H9 (cell line): ENCODE data around the gene SHISA7. TPM values are rescaled to one million over a fixed set of nuclear protein-coding genes. Genes with fewer than 3 reads are reported as not detected.

ENCODE experiments used
- DNase-seq: peaks from one replicate; pipeline ENCODE4 v3.0.0-alpha.2; 2017
- H2AFZ ChIP-seq: one replicate; pipeline ENCODE4 v1.6.1; 2013; ENCODE audit warnings: mild to moderate bottlenecking, low read length, control low read depth, moderate library complexity
- H2AK5ac ChIP-seq: 2 replicates; pipeline ENCODE4 v1.6.1; 2013; ENCODE audit warnings: low read length, control low read depth, mixed read lengths; ENCODE audit not compliant: insufficient read length
- H2BK120ac ChIP-seq: one replicate; pipeline ENCODE4 v1.6.1; 2013; ENCODE audit warnings: low read depth, mild to moderate bottlenecking, low read length, control low read depth, inconsistent platforms; ENCODE audit not compliant: poor library complexity, severe bottlenecking
- H2BK12ac ChIP-seq: 2 replicates; pipeline ENCODE4 v1.6.1; 2013; ENCODE audit warnings: low read length, control low read depth, mixed read lengths, low read depth; ENCODE audit not compliant: insufficient read length
- H2BK15ac ChIP-seq: 2 replicates; pipeline ENCODE4 v1.6.1; 2013; ENCODE audit warnings: low read depth, low read length, control low read depth
- H2BK20ac ChIP-seq: one replicate; pipeline ENCODE4 v1.6.1; 2013; ENCODE audit warnings: low read depth, mild to moderate bottlenecking, low read length, control low read depth, inconsistent platforms; ENCODE audit not compliant: poor library complexity, severe bottlenecking
- H2BK5ac ChIP-seq: 2 replicates; pipeline ENCODE4 v1.6.1; 2013; ENCODE audit warnings: low read length, control low read depth, mixed read lengths; ENCODE audit not compliant: insufficient read length
- H3K14ac ChIP-seq: 2 replicates; pipeline ENCODE4 v1.6.1; 2013; ENCODE audit warnings: low read length, control low read depth; ENCODE audit not compliant: insufficient read depth
- H3K18ac ChIP-seq: 2 replicates; pipeline ENCODE4 v1.6.1; 2013; ENCODE audit warnings: low read depth, mild to moderate bottlenecking, mixed read lengths, low read length, control low read depth; ENCODE audit not compliant: insufficient read length
- H3K23ac ChIP-seq: 2 replicates; pipeline ENCODE4 v1.6.1; 2013; ENCODE audit warnings: low read length, control low read depth, mixed read lengths, low read depth; ENCODE audit not compliant: insufficient read length
- H3K23me2 ChIP-seq: 2 replicates; pipeline ENCODE4 v1.6.1; 2013; ENCODE audit warnings: low read depth, mild to moderate bottlenecking, mixed read lengths, low read length, control low read depth; ENCODE audit not compliant: insufficient read length, poor library complexity, severe bottlenecking
- H3K27ac ChIP-seq: 2 replicates; pipeline ENCODE4 v1.5.1; 2013; ENCODE audit warnings: low read length, control low read depth, mixed read lengths, low read depth; ENCODE audit not compliant: insufficient read length
- H3K27me3 ChIP-seq: 2 replicates; pipeline ENCODE4 v1.6.1; 2013; ENCODE audit warnings: low read length, control low read depth, inconsistent platforms; ENCODE audit not compliant: insufficient read depth
- H3K4ac ChIP-seq: 2 replicates; pipeline ENCODE4 v1.6.1; 2013; ENCODE audit warnings: low read depth, mild to moderate bottlenecking, control low read depth, inconsistent platforms, low read length, moderate library complexity
- H3K4me1 ChIP-seq: 2 replicates; pipeline ENCODE4 v1.6.1; 2013; ENCODE audit warnings: low read length, control low read depth, inconsistent platforms; ENCODE audit not compliant: insufficient read depth
- H3K4me2 ChIP-seq: 2 replicates; pipeline ENCODE4 v1.6.1; 2013; ENCODE audit warnings: low read length, control low read depth, mixed read lengths; ENCODE audit not compliant: insufficient read length, insufficient read depth
- H3K56ac ChIP-seq: 2 replicates; pipeline ENCODE4 v1.6.1; 2013; ENCODE audit warnings: low read depth, mild to moderate bottlenecking, mixed read lengths, low read length, control low read depth; ENCODE audit not compliant: insufficient read length
- H3K79me1 ChIP-seq: 2 replicates; pipeline ENCODE4 v1.6.1; 2013; ENCODE audit warnings: low read depth, mild to moderate bottlenecking, moderate library complexity, low read length, control low read depth, inconsistent platforms; ENCODE audit not compliant: insufficient read depth, poor library complexity, severe bottlenecking
- H3K79me2 ChIP-seq: 2 replicates; pipeline ENCODE4 v1.6.1; 2013; ENCODE audit warnings: low read length, control low read depth, inconsistent platforms; ENCODE audit not compliant: insufficient read depth
- H3K9ac ChIP-seq: 2 replicates; pipeline ENCODE4 v1.6.1; 2013; ENCODE audit warnings: low read length, control low read depth, mixed read lengths; ENCODE audit not compliant: insufficient read length; ENCODE audit errors: extremely low read depth
- H3K9me3 ChIP-seq: one replicate; pipeline ENCODE4 v1.6.1; 2013; ENCODE audit warnings: low read depth, low read length, inconsistent platforms; ENCODE audit not compliant: control insufficient read depth
- H3T11ph ChIP-seq: one replicate; pipeline ENCODE4 v1.6.1; 2013; ENCODE audit warnings: mild to moderate bottlenecking, low read length, control low read depth, inconsistent platforms
- H4K20me1 ChIP-seq: one replicate; pipeline ENCODE4 v1.6.1; 2013; ENCODE audit not compliant: control insufficient read depth, insufficient read length, insufficient read depth
- H4K5ac ChIP-seq: 2 replicates; pipeline ENCODE4 v1.6.1; 2013; ENCODE audit warnings: low read depth, mild to moderate bottlenecking, mixed read lengths, low read length, control low read depth; ENCODE audit not compliant: insufficient read length
- H4K8ac ChIP-seq: replicated peaks from 2 replicates; pipeline ENCODE4 v1.6.1; 2013; ENCODE audit warnings: low read length, control low read depth, mixed read lengths, low read depth; ENCODE audit not compliant: insufficient read length
- H4K91ac ChIP-seq: 2 replicates; pipeline ENCODE4 v1.6.1; 2013; ENCODE audit warnings: low read depth, mild to moderate bottlenecking, moderate library complexity, mixed read lengths, low read length, control low read depth; ENCODE audit not compliant: insufficient read length
- H3K27ac Mint-ChIP-seq, 3 experiments: 2 replicates in 2 of 3; 3 replicates in 1 of 3; pipeline ENCODE4 v1.8.0; 2020 to 2021; ENCODE audit warnings: mixed read lengths in 3 of 3, mild to moderate bottlenecking in 1 of 3, moderate library complexity in 1 of 3
- H3K27me3 Mint-ChIP-seq: 2 replicates; pipeline ENCODE4 v1.8.0; 2021; ENCODE audit warnings: low read depth, mild to moderate bottlenecking, moderate library complexity, mixed read lengths
- H3K36me3 Mint-ChIP-seq, 3 experiments: 2 replicates in 2 of 3; 3 replicates in 1 of 3; pipeline ENCODE4 v1.8.0; 2020 to 2021; ENCODE audit warnings: low read depth in 3 of 3, mixed read lengths in 3 of 3; ENCODE audit not compliant: insufficient read depth in 1 of 3
- H3K4me1 Mint-ChIP-seq, 2 experiments: 2 replicates each; pipeline ENCODE4 v1.8.0; 2020; ENCODE audit warnings: mixed read lengths in 2 of 2
- H3K4me3 Mint-ChIP-seq, 2 experiments: 2 replicates in 1 of 2; 3 replicates in 1 of 2; pipeline ENCODE4 v1.8.0; 2020 to 2021; ENCODE audit warnings: mild to moderate bottlenecking in 2 of 2, mixed read lengths in 2 of 2, moderate library complexity in 1 of 2
- H3K9me3 Mint-ChIP-seq, 2 experiments: 2 replicates in 1 of 2; 3 replicates in 1 of 2; pipeline ENCODE4 v1.8.0; 2020; ENCODE audit warnings: mild to moderate bottlenecking in 2 of 2, mixed read lengths in 2 of 2, moderate library complexity in 1 of 2
- CTCF ChIP-seq: fragments of 200-600 bp; sonication (generic); conservative IDR thresholded peaks from 3 replicates; pipeline ENCODE4 v1.8.0; 2021; ENCODE audit warnings: antibody characterized with exemption, mild to moderate bottlenecking
- WGBS: extraction: QIAGEN DNeasy Blood & Tissue Kit; methylation state at CpG from one replicate; pipeline ENCODE4 v1.1.7; 2013; ENCODE audit warnings: missing lambda C conversion rate, low lambda C conversion rate, mixed read lengths; ENCODE audit not compliant: insufficient read length; ENCODE audit errors: extremely low coverage; 5-methylcytosine and 5-hydroxymethylcytosine counted together
- total RNA-seq: library from RNA; stranded (reverse); gene quantifications from 2 replicates; pipeline ENCODE4 v1.2.1, GENCODE V29; 2021

The SHISA7 gene
- total RNA-seq, 1 experiment from 2014 or later, result 0.31 TPM

- Histone ChIP-seq H3K4me1 (no peaks in the 10 kb centered on the region), H3K18ac (no peak overlapping the region)
- no CpG with 5 or more reads among the region's 1 CpG for WGBS
Observed at GRCh38 chr19:55431183-55431582, 11.9 kb downstream of the SHISA7 start.

More at GRCh38 chr19:55431183-55431582, 11.9 kb downstream of the SHISA7 start:
- no peak overlapping the region for H3K9ac ChIP-seq
- H3K9me3 Mint-ChIP-seq, result peaks cover 6 to 10% of the 10 kb centered on the region in 2 experiments; a peak in 3 of 5 replicates
- H3K27ac ChIP-seq, result no peak overlapping the region
- no peak overlapping the region for H3K14ac ChIP-seq
- no peaks in the 10 kb centered on the region for H3K79me2 ChIP-seq
- H3K56ac ChIP-seq, result no peak overlapping the region
- no peak overlapping the region; a peak in 2 of 5 replicates for H3K4me3 Mint-ChIP-seq
- no peaks in the 10 kb centered on the region for H4K20me1 ChIP-seq
- H4K91ac ChIP-seq, result no peak overlapping the region
- H3K23ac ChIP-seq, result no peak overlapping the region
- H3K79me1 ChIP-seq, result no peaks in the 10 kb centered on the region
- H4K5ac ChIP-seq, result no peak overlapping the region
- no peak overlapping the region for H3K4ac ChIP-seq
- H3K27me3 Mint-ChIP-seq, result peaks cover 22% of the 10 kb centered on the region
- no peak overlapping the region for H2AFZ ChIP-seq
- no peak for TF ChIP-seq CTCF
- H2BK20ac ChIP-seq, result no peak overlapping the region
- H3T11ph ChIP-seq, result no peak overlapping the region
- H2BK15ac ChIP-seq, result no peak overlapping the region
- no peak overlapping the region for H2BK5ac ChIP-seq
- no peak overlapping the region for H2BK120ac ChIP-seq
- H3K9me3 ChIP-seq, result no peaks in the 10 kb centered on the region
- H3K27ac Mint-ChIP-seq, result no peak overlapping the region
- no peak overlapping the region for H3K4me2 ChIP-seq
- H3K36me3 Mint-ChIP-seq, result peaks cover 0 to 2% (median 0%) of the 10 kb centered on the region in 3 experiments; a peak in 1 of 7 replicates
- no peak overlapping the region for H4K8ac ChIP-seq
- H3K27me3 ChIP-seq, result no peaks in the 10 kb centered on the region
- H2BK12ac ChIP-seq, result no peak overlapping the region
- H3K4me1 Mint-ChIP-seq, result peaks cover 5 to 7% of the 10 kb centered on the region in 2 experiments; a peak in 3 of 4 replicates
- no peak overlapping the region for H2AK5ac ChIP-seq
- DNase-seq, result no peak
- peaks cover 3% of the 10 kb centered on the region for H3K23me2 ChIP-seq
